Panc1 (cell line): ENCODE data around the gene GPRIN1. TPM values are rescaled to one million over a fixed set of nuclear protein-coding genes. Genes with fewer than 3 reads are reported as not detected.

Source experiments
- ATAC-seq: fragments of 200-7000 bp; cut with Tn5 transposase; 2 replicates; pipeline ENCODE4 v1.9.1; 2020; ENCODE audit warnings: mild to moderate bottlenecking, moderate library complexity
- BruUV-seq: library from RNA; stranded (reverse); fragments of 400-500 nt; replicated peaks from 2 replicates; lab custom pipeline; 2021; lab: Mats Ljungman, UMichigan
- CTCF ChIA-PET: fragments of 300-600 bp; sonication (Branson Sonifier 250); formaldehyde crosslinking; loops from one replicate; lab custom pipeline; 2022; ENCODE audit warnings: antibody characterized with exemption; lab: Charles Lee
- POLR2A ChIA-PET: fragments of 300-600 bp; sonication (Branson Sonifier 250); formaldehyde crosslinking; loops from one replicate; lab custom pipeline; 2022; ENCODE audit warnings: antibody characterized with exemption; lab: Charles Lee
- DNase-seq: peaks from one replicate; pipeline ENCODE4 v3.0.0-alpha.2; 2010; ENCODE audit warnings: low read depth, low spot score
- H3K27ac ChIP-seq: 2 replicates; pipeline ENCODE4 v1.5.1; 2011; ENCODE audit warnings: mild to moderate bottlenecking, low read length, inconsistent platforms
- H3K27me3 ChIP-seq: fragments of 200-500 bp; sonication (Bioruptor generic); 2 replicates; pipeline ENCODE4 v1.6.0; 2014; ENCODE audit warnings: low read length, inconsistent platforms; ENCODE audit not compliant: control insufficient read depth, insufficient read depth
- H3K36me3 ChIP-seq: fragments of 200-500 bp; sonication (Bioruptor generic); 2 replicates; pipeline ENCODE4 v1.5.1; 2014; ENCODE audit warnings: inconsistent platforms, mild to moderate bottlenecking, low read length, moderate library complexity; ENCODE audit not compliant: control insufficient read depth, insufficient read depth
- H3K4me1 ChIP-seq: 2 replicates; pipeline ENCODE4 v1.5.1; 2011; ENCODE audit warnings: inconsistent platforms, mild to moderate bottlenecking, low read length, moderate library complexity; ENCODE audit not compliant: control insufficient read depth, insufficient read depth
- H3K4me3 ChIP-seq, 2 experiments: 2 replicates each; pipeline ENCODE4 v1.5.1; 2011 to 2012; ENCODE audit warnings: low read depth in 2 of 2, low read length in 2 of 2, mild to moderate bottlenecking in 2 of 2, inconsistent platforms in 1 of 2, moderate library complexity in 1 of 2
- H3K9me3 ChIP-seq: fragments of 200-500 bp; sonication (Bioruptor generic); 2 replicates; pipeline ENCODE4 v1.5.1; 2014; ENCODE audit warnings: low read depth, mild to moderate bottlenecking, inconsistent platforms, low read length, moderate library complexity; ENCODE audit not compliant: control insufficient read depth, insufficient read depth
- POLR2AphosphoS5 ChIP-seq: IDR thresholded peaks from 2 replicates; pipeline ENCODE4 v1.6.1; 2012; ENCODE audit warnings: mild to moderate bottlenecking, low read depth, low read length, moderate library complexity
- REST ChIP-seq, 2 experiments: IDR thresholded peaks; 2 replicates each; pipeline ENCODE4 v1.6.1; 2011 to 2012; ENCODE audit warnings: low read depth in 2 of 2, control low read depth in 1 of 2, low read length in 1 of 2, mild to moderate bottlenecking in 1 of 2, moderate library complexity in 1 of 2; ENCODE audit not compliant: insufficient read depth in 1 of 2
- SIN3A ChIP-seq: IDR thresholded peaks from 2 replicates; pipeline ENCODE4 v1.6.1; 2012; ENCODE audit warnings: low read depth, mild to moderate bottlenecking, low read length, moderate library complexity, borderline replicate concordance; ENCODE audit not compliant: insufficient read depth
- TCF7L2 ChIP-seq: IDR thresholded peaks from 2 replicates; pipeline ENCODE4 v1.6.1; 2011; ENCODE audit warnings: mild to moderate bottlenecking, low read depth, low read length, inconsistent platforms
- in situ Hi-C: cut with HindIII; loops from 2 replicates; pipeline ENCODE4 v1.10.0; 2016; ENCODE audit warnings: low sequenced_read_pairs, low pct_unique_long_range_greater_than_20kb
- intact Hi-C: fragments of 100-400 bp; cut with micrococcal nuclease; formaldehyde crosslinking; loops from one replicate; pipeline ENCODE4 v1.10.0; 2022; ENCODE audit not compliant: unreplicated experiment
- total RNA-seq: library from RNA; stranded (reverse); gene quantifications from one replicate; pipeline ENCODE4 v1.2.1, GENCODE V29; 2021; ENCODE audit not compliant: unreplicated experiment
- TF ChIP-seq, protein P1 (sequence below): fragments of 450-650 bp; IDR thresholded peaks from 2 replicates; pipeline ENCODE4 v1.5.1; 2017; ENCODE audit warnings: mild to moderate bottlenecking

GPRIN1 gene
- total RNA-seq, 1 experiment from 2014 or later, result 18.9 TPM

GRCh38 chr5:176577312-176578176 is 32.4 kb downstream of the GPRIN1 start:
- H3K4me1 ChIP-seq, result no peaks in the 10 kb centered on the region; the same call in 1 of the 2 replicates
- CTCF ChIA-PET, result no interaction called here
- TF ChIP-seq, protein P1, sequence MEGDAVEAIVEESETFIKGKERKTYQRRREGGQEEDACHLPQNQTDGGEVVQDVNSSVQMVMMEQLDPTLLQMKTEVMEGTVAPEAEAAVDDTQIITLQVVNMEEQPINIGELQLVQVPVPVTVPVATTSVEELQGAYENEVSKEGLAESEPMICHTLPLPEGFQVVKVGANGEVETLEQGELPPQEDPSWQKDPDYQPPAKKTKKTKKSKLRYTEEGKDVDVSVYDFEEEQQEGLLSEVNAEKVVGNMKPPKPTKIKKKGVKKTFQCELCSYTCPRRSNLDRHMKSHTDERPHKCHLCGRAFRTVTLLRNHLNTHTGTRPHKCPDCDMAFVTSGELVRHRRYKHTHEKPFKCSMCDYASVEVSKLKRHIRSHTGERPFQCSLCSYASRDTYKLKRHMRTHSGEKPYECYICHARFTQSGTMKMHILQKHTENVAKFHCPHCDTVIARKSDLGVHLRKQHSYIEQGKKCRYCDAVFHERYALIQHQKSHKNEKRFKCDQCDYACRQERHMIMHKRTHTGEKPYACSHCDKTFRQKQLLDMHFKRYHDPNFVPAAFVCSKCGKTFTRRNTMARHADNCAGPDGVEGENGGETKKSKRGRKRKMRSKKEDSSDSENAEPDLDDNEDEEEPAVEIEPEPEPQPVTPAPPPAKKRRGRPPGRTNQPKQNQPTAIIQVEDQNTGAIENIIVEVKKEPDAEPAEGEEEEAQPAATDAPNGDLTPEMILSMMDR, result no peak
- H3K9me3 ChIP-seq, result no peaks in the 10 kb centered on the region
- in situ Hi-C loops (no loop called here), intact Hi-C loops (no loop called here)
- POLR2A ChIA-PET, result no interaction called here
- no peak for ATAC-seq
- H3K36me3 ChIP-seq, result no peaks in the 10 kb centered on the region
- no peaks in the 10 kb centered on the region for H3K27me3 ChIP-seq
- no peak for DNase-seq
- no TSS peak for BruUV-seq
- no peak overlapping the region for H3K4me3 ChIP-seq
- no peak overlapping the region for H3K27ac ChIP-seq

DNA sequence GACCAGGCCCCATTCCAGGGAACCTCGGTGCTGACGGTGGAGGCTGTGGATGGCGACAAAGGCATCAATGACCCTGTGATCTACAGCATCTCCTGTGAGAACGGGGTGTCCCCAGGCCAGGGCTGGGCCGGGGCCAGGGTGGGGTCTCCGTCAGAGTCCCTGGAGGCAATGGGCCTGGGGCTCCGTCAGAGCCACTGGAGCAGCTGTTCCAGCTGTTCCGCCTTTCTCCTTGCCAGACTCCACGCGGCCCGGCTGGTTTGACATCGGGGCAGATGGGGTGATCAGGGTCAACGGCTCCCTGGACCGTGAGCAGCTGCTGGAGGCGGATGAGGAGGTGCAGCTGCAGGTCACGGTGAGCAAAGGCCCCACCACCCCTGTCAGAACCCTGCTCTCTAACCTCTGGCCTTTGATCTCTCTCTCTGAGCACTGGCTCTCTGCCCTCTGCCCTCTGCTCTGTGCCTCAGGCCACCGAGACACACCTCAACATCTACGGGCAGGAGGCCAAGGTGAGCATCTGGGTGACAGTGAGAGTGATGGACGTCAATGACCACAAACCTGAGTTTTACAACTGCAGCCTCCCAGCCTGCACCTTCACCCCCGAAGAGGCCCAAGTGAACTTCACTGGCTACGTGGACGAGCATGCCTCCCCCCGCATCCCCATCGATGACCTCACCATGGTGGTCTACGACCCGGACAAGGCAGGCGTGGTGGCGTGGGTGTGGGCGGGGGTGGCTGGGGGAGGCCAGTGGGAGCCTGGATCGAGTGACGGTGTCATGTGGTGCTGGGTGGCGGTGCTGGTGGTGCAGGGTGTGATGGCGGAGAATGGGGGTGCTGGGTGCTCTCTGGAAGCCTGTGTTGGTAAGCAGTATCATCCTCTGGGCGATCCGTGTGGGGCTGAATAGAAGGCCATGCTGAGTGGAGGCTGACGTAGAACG is 34.2 kb downstream of the GPRIN1 start:
- Histone ChIP-seq H3K27me3 (no peaks in the 10 kb centered on the region), H3K36me3 (no peaks in the 10 kb centered on the region), H3K4me1 (no peaks in the 10 kb centered on the region; the same call in 1 of the 2 replicates), H3K27ac (no peak overlapping the region), H3K9me3 (no peaks in the 10 kb centered on the region), H3K4me3 (no peak overlapping the region)
- DNase-seq (no peak), ATAC-seq (no peak)
- intact Hi-C loops (no loop called here), in situ Hi-C loops (no loop called here)
- CTCF ChIA-PET, result no interaction called here
- BruUV-seq, result no TSS peak
- POLR2A ChIA-PET, result no interaction called here
- TF ChIP-seq REST (IDR thresholded peaks at IDR 0.05; ENCODE audit: insufficient read depth in 1 of 2, low read depth in 2 of 2, low read length in 1 of 2), result no peak
- TF ChIP-seq SIN3A, result no peak
- TF ChIP-seq, protein P1, result no peak
- no peak for TF ChIP-seq POLR2AphosphoS5
- TF ChIP-seq TCF7L2, result no peak
